CD4-positive, alpha-beta T cell treated with Interleukin-4 for 4 hours (primary cell): Measurements from ENCODE around the gene IRF3.
A peak's percentile ranks its signal among the peaks of the same experiment; 100 is the strongest.

Experiments used
- DNase-seq: peaks from one replicate; pipeline ENCODE4 v3.0.0-alpha.2; 2020

The IRF3 gene

GRCh38 chr19:49614096-49614833 lies 51.4 kb downstream of the IRF3 start:
- DNase-seq, result peak; percentile 41

DNA sequence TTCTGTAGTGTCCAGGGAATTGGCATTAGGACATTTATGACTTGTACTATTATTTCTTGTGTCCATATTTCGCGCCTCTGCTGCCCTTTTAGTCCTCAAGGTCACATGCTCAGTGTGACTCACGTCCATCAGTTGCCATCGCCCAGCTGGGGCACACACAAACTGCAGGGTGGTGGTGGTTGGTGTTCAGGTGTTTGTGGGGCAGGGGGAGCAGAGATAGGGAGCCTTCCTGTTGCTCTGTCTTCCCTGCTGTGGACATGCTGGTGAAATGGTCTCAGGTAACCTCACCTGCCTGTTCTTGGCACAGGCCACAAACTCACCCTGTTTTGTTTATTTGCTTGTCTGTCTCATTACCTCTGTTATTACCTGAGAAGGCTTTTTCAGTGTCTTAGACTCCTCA lies 52.3 kb downstream of the IRF3 start:
- DNase-seq, result no peak
